Measurements from ENCODE around the gene DUSP2.

The DUSP2 gene

DNA sequence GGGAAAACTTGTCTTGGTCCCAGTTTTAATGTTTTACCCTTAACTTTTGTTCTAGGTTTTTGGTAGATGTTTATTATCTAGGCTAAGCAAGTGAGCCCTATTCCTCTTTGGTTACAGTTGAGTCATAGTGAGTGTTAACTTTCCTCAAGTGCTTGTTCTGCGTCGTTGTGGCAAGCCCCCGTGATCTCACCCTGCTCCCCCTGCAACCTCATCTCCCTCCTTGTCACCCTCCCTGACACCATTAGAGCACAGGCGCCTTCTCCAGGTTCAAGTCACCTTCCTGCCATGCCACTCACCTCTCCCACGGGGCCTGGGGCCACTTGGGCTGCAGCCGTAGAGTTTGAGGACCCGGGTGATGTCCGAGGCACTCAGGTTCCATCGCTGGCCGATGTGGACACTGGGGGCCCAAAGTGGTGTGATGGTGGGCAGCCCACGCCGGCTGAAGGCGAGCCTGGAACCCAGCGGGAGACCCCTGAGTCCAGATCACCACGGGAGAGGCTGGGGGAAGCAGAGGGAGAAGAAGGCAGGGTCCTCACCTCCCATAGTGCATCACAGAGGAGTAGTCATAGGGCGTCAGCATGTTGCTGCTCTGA, 15.6 kb downstream of the DUSP2 start:
- no peak for DNase-seq

GRCh38 chr2:96128456-96128855, 16.8 kb downstream of the DUSP2 start:
- no peak for DNase-seq

- DNase-seq: no peak
Observed at GRCh38 chr2:96124406-96125265, 20.6 kb downstream of the DUSP2 start.

DNA sequence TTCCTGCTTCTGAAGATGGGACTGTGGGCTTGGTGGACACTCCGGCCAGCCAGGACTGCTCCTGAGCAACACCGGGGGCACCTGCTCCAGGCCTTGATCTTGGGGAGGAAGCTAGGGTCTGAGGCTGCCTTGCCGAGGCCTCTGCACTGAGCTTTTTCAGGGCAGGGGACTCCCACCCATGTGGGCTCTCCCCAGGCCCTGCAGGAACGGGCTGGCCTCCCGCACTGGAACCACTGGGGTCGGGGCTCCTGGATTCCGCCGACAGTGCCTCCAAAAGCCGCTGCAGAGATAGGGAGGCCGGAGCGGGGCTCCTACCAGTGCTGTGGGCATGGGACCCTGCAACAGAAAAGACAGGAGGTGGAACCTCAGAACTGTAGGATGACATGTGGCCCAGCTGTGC, 21.3 kb downstream of the DUSP2 start:
- no peak for DNase-seq

GRCh38 chr2:96123290-96123689, 21.9 kb downstream of the DUSP2 start:
- DNase-seq: no peak

DNA sequence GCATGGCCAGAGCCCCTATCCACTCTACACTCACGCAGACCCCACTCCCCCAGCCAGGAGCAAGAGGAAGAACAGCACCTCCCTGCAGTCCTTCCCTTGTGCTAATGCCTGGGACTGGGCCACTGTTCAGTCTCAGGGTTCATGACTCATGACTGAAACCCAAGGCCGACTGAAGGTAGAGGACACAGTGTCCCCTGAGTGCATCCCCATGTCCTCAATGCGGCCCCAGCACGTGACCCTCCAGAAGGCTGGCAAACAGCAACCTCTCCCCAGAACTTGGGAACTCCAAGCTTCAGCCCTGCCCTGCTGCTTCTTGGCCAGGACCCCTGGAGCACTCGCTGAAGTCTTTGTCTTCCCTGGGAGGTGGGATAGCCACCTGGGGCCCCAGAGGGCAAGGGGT, 22.8 kb downstream of the DUSP2 start:
- no peak for DNase-seq

- DNase-seq: no peak
Observed at GRCh38 chr2:96121414-96121813, 23.8 kb downstream of the DUSP2 start.

DNA sequence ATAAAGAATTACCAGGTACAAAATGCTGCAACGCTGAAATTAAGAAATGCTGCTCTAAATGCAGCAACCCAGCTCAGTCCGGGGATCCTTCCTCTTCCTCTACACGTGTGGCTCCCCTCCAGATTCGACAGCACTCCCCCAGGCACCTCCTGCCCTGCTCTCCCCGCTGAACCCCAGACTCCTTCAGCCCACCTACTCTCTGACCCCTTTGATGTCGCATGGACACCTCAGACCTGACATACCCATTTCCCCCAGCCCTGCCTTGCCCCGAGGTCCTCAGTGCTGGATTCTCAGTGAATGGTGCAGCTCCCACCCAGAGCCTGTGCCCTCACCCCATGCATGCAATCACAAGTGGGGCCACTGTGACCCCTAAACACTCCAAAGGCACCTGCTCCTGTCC, 24.2 kb downstream of the DUSP2 start:
- no peak for DNase-seq

DNA sequence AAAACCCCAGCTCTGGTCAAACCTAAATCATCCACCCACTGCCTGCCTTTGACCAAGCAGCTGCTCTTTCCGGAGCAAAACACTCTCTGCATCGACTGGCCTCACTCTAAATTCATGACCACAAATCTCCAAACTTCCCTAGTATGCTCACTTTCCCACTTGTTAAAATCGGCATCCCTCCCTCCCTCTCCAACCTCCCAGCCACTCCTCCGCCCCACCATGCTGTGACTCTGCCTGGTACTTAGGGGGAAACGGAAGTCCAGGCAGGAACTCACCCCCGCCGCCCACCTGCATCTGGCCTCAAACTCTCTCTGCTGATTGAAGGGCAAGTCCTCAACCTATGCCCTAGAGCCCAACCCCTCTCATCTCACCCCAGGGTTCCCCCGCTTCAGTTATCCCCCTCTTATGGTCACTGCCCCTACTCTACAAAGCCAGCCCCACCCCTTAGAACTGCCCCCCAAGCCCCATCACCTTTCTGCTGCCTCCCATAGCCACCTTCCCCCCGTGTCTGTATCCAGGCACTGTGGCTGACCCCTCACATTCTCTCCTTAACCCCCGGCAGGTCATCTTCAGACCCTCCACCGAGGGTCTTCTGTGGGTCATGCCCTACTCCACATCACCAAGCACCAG, 25.0 kb downstream of the DUSP2 start:
- no peak for DNase-seq

DNA sequence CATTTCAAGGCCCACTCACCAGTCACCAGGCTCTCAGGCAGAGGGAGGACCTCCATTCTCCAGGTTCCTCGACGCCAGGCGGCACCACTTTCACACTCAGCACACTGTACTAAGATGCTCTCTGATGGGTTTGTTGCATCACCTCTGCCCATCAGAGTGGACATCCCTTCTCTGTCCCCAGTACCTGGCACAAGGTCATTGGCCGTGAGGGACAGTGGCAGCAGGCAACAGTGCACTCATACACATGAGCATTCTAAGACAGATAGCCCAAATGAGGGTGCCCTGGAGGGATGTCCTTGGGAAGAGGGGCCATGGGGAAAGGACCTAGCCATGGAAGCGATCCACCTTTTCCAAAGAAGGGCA, 25.9 kb downstream of the DUSP2 start:
- DNase-seq: no peak

DNA sequence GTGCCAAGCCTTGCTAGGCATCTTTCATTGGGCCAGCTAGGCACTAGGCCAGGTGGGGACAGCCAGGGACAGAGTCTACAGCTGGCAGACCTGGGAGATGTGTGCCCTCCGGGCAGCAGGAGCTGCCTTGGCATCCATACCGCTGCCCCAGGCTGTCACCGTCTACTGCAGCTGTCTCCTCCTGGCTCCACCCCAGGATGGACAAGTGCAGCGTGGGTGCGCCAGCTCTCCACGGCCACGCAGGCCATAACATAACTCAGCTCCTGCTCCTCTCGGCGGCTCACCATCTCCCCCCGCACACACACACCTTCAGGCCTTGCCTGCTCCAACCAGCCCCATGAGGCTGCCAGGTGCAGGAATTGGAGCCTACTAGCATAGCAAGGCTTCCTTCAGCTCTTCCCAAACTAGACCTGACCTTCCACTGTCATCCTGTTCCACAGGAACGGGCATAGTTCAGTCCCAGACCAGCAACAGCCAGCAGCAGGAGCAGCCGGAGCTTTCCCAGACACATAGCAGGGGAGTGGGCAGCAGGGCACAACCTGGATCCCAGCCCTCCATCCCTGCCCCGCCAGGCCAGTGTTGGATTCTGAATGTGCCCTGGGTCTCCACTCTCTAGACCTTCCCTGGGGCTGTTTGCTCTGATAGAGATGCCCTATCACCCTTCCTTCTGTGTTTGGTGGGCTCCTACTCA, 26.4 kb downstream of the DUSP2 start:
- peak; percentile 4 for DNase-seq

GRCh38 chr2:96117701-96118588, 27.3 kb downstream of the DUSP2 start:
- DNase-seq: peak; percentile 18

GRCh38 chr2:96116879-96117533, 28.2 kb downstream of the DUSP2 start:
- peak; percentile 65 for DNase-seq

DNA sequence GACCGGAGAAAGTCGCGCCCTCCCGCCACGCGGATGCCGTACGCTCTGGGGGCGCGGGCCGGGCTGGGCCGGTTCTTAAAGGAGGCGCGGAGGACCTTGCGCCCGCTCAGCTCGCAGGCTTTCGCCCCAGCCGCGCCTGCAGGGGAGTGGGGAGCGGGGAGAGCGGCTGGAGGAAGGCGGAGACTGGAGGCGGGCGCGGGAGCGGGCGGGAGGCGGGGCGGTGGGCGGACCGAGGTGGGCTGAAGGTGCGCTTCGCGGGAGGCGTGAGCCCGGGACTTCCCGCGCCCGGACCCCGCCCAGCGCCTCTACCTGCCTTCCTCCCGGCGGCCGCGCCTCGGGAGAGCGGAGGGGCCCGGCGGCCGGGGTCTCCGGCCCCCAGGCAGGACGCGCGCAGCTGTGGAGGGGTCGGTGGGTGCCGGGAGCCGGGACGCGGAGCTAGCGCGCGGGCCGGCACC, 28.8 kb downstream of the DUSP2 start, which contains the start of gene ADRA2B:
Gene ADRA2B, minus strand, starts transcription at position 148 of the 455 bp plus-strand sequence. CDS start 422 bp downstream, outside the sequence.
- DNase-seq: peak; percentile 84

GRCh38 chr2:96115631-96116423, 29.4 kb downstream of the DUSP2 start:
- peak; percentile 15 for DNase-seq

GRCh38 chr2:96114903-96115581, 30.2 kb downstream of the DUSP2 start:
- DNase-seq: peak; percentile 8

DNA sequence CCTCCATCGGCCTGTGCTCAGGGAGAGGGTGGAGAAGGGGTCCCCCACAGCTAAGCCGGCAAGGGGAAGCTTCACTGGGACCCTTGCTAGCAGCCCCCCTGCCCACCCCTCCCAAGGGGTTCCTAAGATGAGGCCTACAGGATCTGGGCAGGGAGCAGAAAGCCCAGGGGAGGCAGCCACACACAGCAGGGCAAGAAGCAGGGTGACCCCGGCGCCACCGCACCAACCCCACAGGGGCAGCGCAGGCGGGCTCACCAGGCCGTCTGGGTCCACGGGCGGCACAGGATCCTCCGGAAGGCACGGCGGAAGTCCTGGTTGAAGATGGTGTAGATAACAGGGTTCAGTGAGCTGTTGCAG, 30.7 kb downstream of the DUSP2 start:
- peak; percentile 13 for DNase-seq

DNA sequence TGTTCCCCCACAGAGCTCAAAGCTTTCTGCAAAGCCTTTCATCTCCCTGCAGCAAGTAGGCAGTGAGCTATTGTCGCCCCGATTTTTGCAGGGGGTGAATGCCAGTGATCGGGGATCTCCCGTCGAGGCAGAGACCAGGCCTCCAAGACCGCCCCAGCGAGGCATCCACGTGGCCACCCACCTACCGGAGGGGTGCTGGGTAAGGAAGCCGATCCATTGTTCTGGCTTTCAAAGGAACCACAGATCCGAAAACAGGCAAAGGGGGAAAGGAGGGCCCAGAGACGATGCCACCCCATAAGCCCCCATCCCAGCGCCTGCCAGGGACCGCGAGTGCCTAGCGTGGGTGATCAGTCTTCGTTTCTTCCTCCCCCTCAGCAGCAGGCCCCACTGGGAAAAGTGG, 31.3 kb downstream of the DUSP2 start:
- peak; percentile 6 for DNase-seq

DNA sequence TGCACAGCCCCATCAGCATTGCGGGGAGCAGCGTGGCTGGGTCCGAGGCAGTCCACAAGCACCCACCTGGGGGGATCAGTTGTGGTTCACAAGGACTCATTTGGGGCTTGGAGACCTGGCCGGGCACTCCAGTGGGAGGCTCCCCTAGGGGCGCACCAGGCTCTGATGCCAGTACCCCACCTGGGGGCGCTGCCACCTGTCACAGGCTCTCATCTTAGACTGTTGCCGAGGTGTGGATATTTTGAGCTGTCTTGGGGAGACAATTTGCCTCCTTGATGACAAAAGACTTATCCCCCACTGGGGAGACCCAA, 31.9 kb downstream of the DUSP2 start:
- peak; percentile 29 for DNase-seq

All from activated CD8-positive, alpha-beta memory T cell treated with anti-CD3 and anti-CD28 coated beads, Interleukin-2, amount 50 U/mL, for 4 hours (primary cell).